CD4-positive, CD25-positive, alpha-beta regulatory T cell (primary cell): ENCODE data around the gene CCL17. TPM values are rescaled to one million over a fixed set of nuclear protein-coding genes. Genes with fewer than 3 reads are reported as not detected.

Experiments
- ATAC-seq, 2 donors: fragments of 150-1000 bp; cut with Tn5 transposase; one replicate each; pipeline ENCODE4 v1.10.0; 2021; ENCODE audit warnings: low read depth in 2 of 2, moderate number of reproducible peaks in 2 of 2, moderate library complexity in 1 of 2
- DNase-seq, 3 donors: peaks; one replicate each; pipeline versions ENCODE4 v3.0.0 to v3.0.0-alpha.2; 2012 to 2022; ENCODE audit warnings: mixed read lengths in 1 of 3
- H3K27ac ChIP-seq: one replicate; pipeline ENCODE4 v1.7.0; 2013; ENCODE audit warnings: mild to moderate bottlenecking, low read length; ENCODE audit not compliant: insufficient read depth, poor library complexity, severe bottlenecking
- H3K27me3 ChIP-seq: one replicate; pipeline ENCODE4 v1.7.0; 2013; ENCODE audit warnings: low read length; ENCODE audit not compliant: control insufficient read depth, insufficient read depth
- H3K36me3 ChIP-seq: one replicate; pipeline ENCODE4 v1.7.0; 2013; ENCODE audit warnings: mild to moderate bottlenecking, low read length, moderate library complexity; ENCODE audit not compliant: control insufficient read depth, insufficient read depth
- H3K4me1 ChIP-seq: 2 replicates; pipeline ENCODE4 v1.7.0; 2013; ENCODE audit warnings: mild to moderate bottlenecking, low read length; ENCODE audit not compliant: insufficient read depth, control insufficient read depth, poor library complexity, severe bottlenecking
- H3K4me3 ChIP-seq: one replicate; pipeline ENCODE4 v1.7.0; 2013; ENCODE audit warnings: low read depth, mild to moderate bottlenecking, low read length, moderate library complexity
- H3K9me3 ChIP-seq, 2 experiments: 1 replicate in 1 of 2; 2 replicates in 1 of 2; pipeline ENCODE4 v1.7.0; 2013; ENCODE audit warnings: low read length in 2 of 2, mild to moderate bottlenecking in 1 of 2, moderate library complexity in 1 of 2; ENCODE audit not compliant: control insufficient read depth in 2 of 2
- H3K27ac Mint-ChIP-seq, 3 donors: one replicate each; pipeline ENCODE4 v1.8.0; 2020 to 2022; ENCODE audit warnings: mild to moderate bottlenecking in 3 of 3, mixed read lengths in 3 of 3, moderate library complexity in 2 of 3
- H3K27me3 Mint-ChIP-seq: one replicate; pipeline ENCODE4 v1.8.0; 2022; ENCODE audit warnings: mild to moderate bottlenecking, mixed read lengths
- H3K36me3 Mint-ChIP-seq: one replicate; pipeline ENCODE4 v1.8.0; 2020; ENCODE audit warnings: mixed read lengths
- H3K4me1 Mint-ChIP-seq, 4 donors: one replicate each; pipeline ENCODE4 v1.8.0; 2020 to 2022; ENCODE audit warnings: mixed read lengths in 4 of 4, mild to moderate bottlenecking in 1 of 4
- H3K4me3 Mint-ChIP-seq, 4 donors: one replicate each; pipeline ENCODE4 v1.8.0; 2020 to 2022; ENCODE audit warnings: mild to moderate bottlenecking in 4 of 4, mixed read lengths in 4 of 4, moderate library complexity in 3 of 4
- H3K9me3 Mint-ChIP-seq, 7 donors: one replicate each; pipeline ENCODE4 v1.8.0; 2020 to 2022; ENCODE audit warnings: mixed read lengths in 7 of 7, mild to moderate bottlenecking in 3 of 7, moderate library complexity in 2 of 7
- polyA plus RNA-seq, 4 donors: library from polyadenylated mRNA; unstranded; fragments of 300-500 nt; fragmentation: Illumina TruSeq; gene quantifications; one replicate each; pipeline ENCODE4 v1.2.3, GENCODE V29; 2021
- total RNA-seq: library from RNA; stranded (reverse); gene quantifications from one replicate; pipeline ENCODE4 v1.2.3, GENCODE V29; 2022

Gene CCL17
- total and polyA plus RNA-seq, 5 donors from 2014 or later = not detected

- Histone ChIP-seq H3K27ac (no peak overlapping the region), H3K9me3 (no peaks in the 10 kb centered on the region), H3K4me1 (no peaks in the 10 kb centered on the region), H3K4me3 (no peak overlapping the region), H3K27me3 (no peaks in the 10 kb centered on the region), H3K36me3 (no peaks in the 10 kb centered on the region)
- Mint-ChIP-seq H3K4me1 (no peaks in the 10 kb centered on the region), H3K27me3 (no peaks in the 10 kb centered on the region), H3K36me3 (no peaks in the 10 kb centered on the region), H3K27ac (no peak overlapping the region), H3K9me3 (peaks cover 0 to 2% (median 0%) of the 10 kb centered on the region in 7 donors), H3K4me3 (no peak overlapping the region)
- DNase-seq (no peak), ATAC-seq (no peak)
Observed at GRCh38 chr16:57361404-57361803, 43.2 kb upstream of the CCL17 start.

DNA sequence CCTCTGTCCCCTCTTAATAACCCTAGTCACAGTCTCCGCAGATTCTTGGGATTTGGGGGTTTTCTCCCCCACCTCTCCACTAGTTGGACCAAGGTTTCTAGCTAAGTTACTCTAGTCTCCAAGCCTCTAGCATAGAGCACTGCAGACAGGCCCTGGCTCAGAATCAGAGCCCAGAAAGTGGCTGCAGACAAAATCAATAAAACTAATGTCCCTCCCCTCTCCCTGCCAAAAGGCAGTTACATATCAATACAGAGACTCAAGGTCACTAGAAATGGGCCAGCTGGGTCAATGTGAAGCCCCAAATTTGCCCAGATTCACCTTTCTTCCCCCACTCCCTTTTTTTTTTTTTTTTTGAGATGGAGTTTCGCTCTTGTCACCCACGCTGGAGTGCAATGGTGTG is 40.4 kb upstream of the CCL17 start:
- Histone ChIP-seq H3K27ac (no peak overlapping the region), H3K9me3 (no peaks in the 10 kb centered on the region), H3K4me1 (no peaks in the 10 kb centered on the region), H3K27me3 (no peaks in the 10 kb centered on the region), H3K36me3 (no peaks in the 10 kb centered on the region), H3K4me3 (no peak overlapping the region)
- ATAC-seq (no peak), DNase-seq (no peak)
- H3K4me1 Mint-ChIP-seq = no peaks in the 10 kb centered on the region
- no peaks in the 10 kb centered on the region for H3K36me3 Mint-ChIP-seq
- no peak overlapping the region for H3K4me3 Mint-ChIP-seq
- no peak overlapping the region for H3K27ac Mint-ChIP-seq
- H3K27me3 Mint-ChIP-seq = no peaks in the 10 kb centered on the region
- peaks cover 0 to 2% (median 0%) of the 10 kb centered on the region in 7 donors for H3K9me3 Mint-ChIP-seq

GRCh38 chr16:57366544-57367040 is 38.0 kb upstream of the CCL17 start:
- no peaks in the 10 kb centered on the region for H3K9me3 ChIP-seq
- no peak for ATAC-seq
- no peaks in the 10 kb centered on the region for H3K36me3 ChIP-seq
- H3K4me1 ChIP-seq = no peaks in the 10 kb centered on the region
- H3K4me3 Mint-ChIP-seq = no peak overlapping the region
- no peaks in the 10 kb centered on the region for H3K36me3 Mint-ChIP-seq
- DNase-seq = no peak
- no peak overlapping the region for H3K27ac ChIP-seq
- H3K27ac Mint-ChIP-seq = no peak overlapping the region
- H3K4me1 Mint-ChIP-seq = no peaks in the 10 kb centered on the region
- H3K9me3 Mint-ChIP-seq = peaks cover 0 to 2% (median 0%) of the 10 kb centered on the region in 7 donors
- no peak overlapping the region for H3K4me3 ChIP-seq
- H3K27me3 ChIP-seq = no peaks in the 10 kb centered on the region
- no peaks in the 10 kb centered on the region for H3K27me3 Mint-ChIP-seq

GRCh38 chr16:57367116-57367752 is 37.3 kb upstream of the CCL17 start:
- peaks cover 0 to 2% (median 0%) of the 10 kb centered on the region in 7 donors for H3K9me3 Mint-ChIP-seq
- H3K36me3 ChIP-seq = no peaks in the 10 kb centered on the region
- H3K36me3 Mint-ChIP-seq = no peaks in the 10 kb centered on the region
- H3K27me3 ChIP-seq = no peaks in the 10 kb centered on the region
- H3K27me3 Mint-ChIP-seq = no peaks in the 10 kb centered on the region
- DNase-seq (no peak), ATAC-seq (no peak)
- no peaks in the 10 kb centered on the region for H3K9me3 ChIP-seq
- H3K27ac ChIP-seq = no peak overlapping the region
- H3K4me3 Mint-ChIP-seq = no peak overlapping the region
- no peaks in the 10 kb centered on the region for H3K4me1 Mint-ChIP-seq
- H3K4me1 ChIP-seq = no peaks in the 10 kb centered on the region
- no peak overlapping the region for H3K27ac Mint-ChIP-seq
- no peak overlapping the region for H3K4me3 ChIP-seq

DNA sequence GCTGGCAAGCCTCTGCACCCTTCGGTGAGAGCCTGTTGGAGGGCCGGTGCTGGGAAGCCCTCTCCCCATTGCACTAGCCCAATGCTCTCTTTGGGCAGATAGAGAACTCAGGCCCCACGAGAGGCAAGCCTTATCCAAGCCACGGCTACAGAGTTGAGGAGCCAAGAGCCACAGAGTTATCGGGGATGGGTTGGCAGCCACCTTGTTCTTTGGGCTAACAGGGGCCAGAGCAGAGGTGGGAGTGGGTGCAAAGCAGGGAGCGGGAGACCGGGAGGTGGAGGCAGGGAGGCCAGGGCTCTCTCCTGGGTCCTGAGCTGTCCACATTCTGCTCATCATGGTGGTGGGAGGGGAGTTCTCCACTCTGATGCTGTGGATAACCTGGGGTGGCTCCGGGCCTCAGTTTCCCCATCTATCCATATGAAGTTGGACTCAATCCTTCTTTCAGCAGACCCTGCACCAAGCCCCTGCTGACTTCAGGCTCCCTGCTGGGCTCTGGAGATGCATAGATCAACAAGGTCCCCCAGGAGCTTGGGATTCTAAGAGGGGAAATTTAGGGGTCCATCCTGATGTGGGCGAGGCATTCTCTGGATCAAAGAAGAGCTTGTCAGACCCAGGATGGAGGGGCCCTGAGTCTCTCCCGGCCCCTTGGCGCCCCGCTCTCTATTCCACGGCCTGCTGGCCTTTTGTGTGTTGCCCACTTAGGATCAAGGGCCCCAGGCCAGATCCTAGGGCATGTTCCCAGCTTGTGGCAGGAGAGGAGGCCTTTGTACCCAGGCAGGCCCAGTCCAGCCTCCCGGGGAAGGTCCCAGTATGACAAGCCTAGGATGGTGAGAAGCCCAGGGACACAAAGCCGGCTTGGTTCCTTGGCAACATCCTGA is 32.8 kb upstream of the CCL17 start:
- H3K4me1 Mint-ChIP-seq = no peaks in the 10 kb centered on the region
- H3K4me3 Mint-ChIP-seq = no peak overlapping the region
- no peaks in the 10 kb centered on the region for H3K36me3 Mint-ChIP-seq
- DNase-seq (no peak), ATAC-seq (no peak)
- no peak overlapping the region for H3K4me3 ChIP-seq
- no peaks in the 10 kb centered on the region for H3K27me3 ChIP-seq
- H3K4me1 ChIP-seq = no peaks in the 10 kb centered on the region
- no peaks in the 10 kb centered on the region for H3K9me3 Mint-ChIP-seq
- no peaks in the 10 kb centered on the region for H3K27me3 Mint-ChIP-seq
- H3K27ac Mint-ChIP-seq = no peak overlapping the region
- H3K9me3 ChIP-seq = no peaks in the 10 kb centered on the region
- no peak overlapping the region for H3K27ac ChIP-seq
- H3K36me3 ChIP-seq = no peaks in the 10 kb centered on the region

- H3K9me3 ChIP-seq = no peaks in the 10 kb centered on the region
- H3K27ac ChIP-seq = no peak within 1 kb of the TSS
- Mint-ChIP-seq H3K9me3 (no peaks in the 10 kb centered on the region), H3K4me1 (peaks cover 0 to 2% (median 0%) of the 10 kb centered on the region in 4 donors), H3K27me3 (no peaks in the 10 kb centered on the region), H3K36me3 (no peaks in the 10 kb centered on the region), H3K4me3 (no peak within 1 kb of the TSS), H3K27ac (no peak within 1 kb of the TSS)
- no peak within 1 kb of the TSS for H3K4me3 ChIP-seq
- DNase-seq = no peak
- H3K27me3 ChIP-seq = no peaks in the 10 kb centered on the region
- no peaks in the 10 kb centered on the region for H3K36me3 ChIP-seq
- no peaks in the 10 kb centered on the region for H3K4me1 ChIP-seq
- ATAC-seq = no peak
Observed at GRCh38 chr16:57372372-57373116, 32.0 kb upstream of the CCL17 start, which contains the start of gene CX3CL1. CX3CL1 (plus strand) TSS chr16:57372490; CDS start chr16:57372569, 79 bp downstream.

- no peaks in the 10 kb centered on the region for H3K9me3 Mint-ChIP-seq
Observed at GRCh38 chr16:57373117-57373947, 31.2 kb upstream of the CCL17 start.

More at GRCh38 chr16:57373117-57373947, 31.2 kb upstream of the CCL17 start:
- Histone ChIP-seq H3K9me3 (no peaks in the 10 kb centered on the region), H3K36me3 (no peaks in the 10 kb centered on the region), H3K4me3 (no peak overlapping the region), H3K4me1 (no peaks in the 10 kb centered on the region), H3K27me3 (no peaks in the 10 kb centered on the region), H3K27ac (no peak overlapping the region)
- Mint-ChIP-seq H3K27ac (no peak overlapping the region), H3K27me3 (no peaks in the 10 kb centered on the region), H3K4me1 (peaks cover 0 to 7% (median 0%) of the 10 kb centered on the region in 4 donors), H3K4me3 (no peak overlapping the region), H3K36me3 (no peaks in the 10 kb centered on the region)
- DNase-seq (no peak), ATAC-seq (no peak)
